Adrenal gland (tissue), 5 donors: ENCODE data around the gene USP34.

Experiments
- CTCF ChIP-seq, 6 experiments: fragments of 450-650 bp in 4 of 6; fragments of 200-600 bp in 2 of 6; sonication (generic) in 1 of 6; IDR thresholded peaks; 1 replicate in 5 of 6; 2 replicates in 1 of 6; pipeline versions ENCODE4 v1.5.1 to v1.8.0; 2016 to 2021; ENCODE audit warnings: antibody characterized with exemption in 6 of 6, mild to moderate bottlenecking in 2 of 6, moderate library complexity in 1 of 6
- POLR2A ChIP-seq, 2 donors: fragments of 450-650 bp; IDR thresholded peaks; one replicate each; pipeline ENCODE4 v1.6.1; 2017; ENCODE audit warnings: antibody characterized with exemption in 2 of 2, mild to moderate bottlenecking in 2 of 2, moderate library complexity in 1 of 2
- donor health status: DM: no; HTN: no; CAD: no.

- TF ChIP-seq POLR2A (IDR thresholded peaks at IDR 0.05) (no peak), CTCF (IDR thresholded peaks at IDR 0.05) (no peak)
These were observed 208.2 kb downstream of the USP34 start for GRCh38 chr2:61262699-61263098.
